Right atrium auricular region (tissue), 2 donors: ENCODE measurements around the gene CDRT15. TPM values are rescaled to one million over a fixed set of nuclear protein-coding genes. Genes with fewer than 3 reads are reported as not detected.

Experiments
- DNase-seq: peaks from one replicate; pipeline ENCODE4 v3.0.0-alpha.2; 2019; ENCODE audit warnings: low spot score
- H3K27ac ChIP-seq, 2 donors: fragments of 200-600 bp; sonication (generic); 1 replicate in 1 of 2; 2 replicates in 1 of 2; pipeline ENCODE4 v1.5.1; 2016 to 2019
- H3K27me3 ChIP-seq, 2 donors: fragments of 200-600 bp; sonication (generic); one replicate each; pipeline versions ENCODE4 v1.5.1 to v1.6.0; 2017 to 2019
- H3K36me3 ChIP-seq: fragments of 200-600 bp; sonication (generic); one replicate; pipeline ENCODE4 v1.5.1; 2016
- H3K4me1 ChIP-seq, 2 donors: fragments of 200-600 bp; sonication (generic); one replicate each; pipeline versions ENCODE4 v1.5.1 to v1.6.0; 2017 to 2019
- H3K4me3 ChIP-seq, 2 donors: fragments of 200-600 bp; sonication (generic); 1 replicate in 1 of 2; 2 replicates in 1 of 2; pipeline ENCODE4 v1.5.1; 2017 to 2019; ENCODE audit warnings: mild to moderate bottlenecking in 1 of 2, moderate library complexity in 1 of 2
- H3K9me3 ChIP-seq, 2 donors: fragments of 200-600 bp; sonication (generic); one replicate each; pipeline ENCODE4 v1.5.1; 2019
- CTCF ChIP-seq, 2 donors: fragments of 200-600 bp; sonication (generic); IDR thresholded peaks; one replicate each; pipeline ENCODE4 v1.5.1; 2019; ENCODE audit warnings: antibody characterized with exemption in 2 of 2
- total RNA-seq, 2 donors: library from RNA; depleted of rRNA; stranded (reverse); fragments of >200 nt; gene quantifications; one replicate each; pipeline ENCODE4 v1.1.0, GENCODE V29; 2016

Gene CDRT15
- total RNA-seq, 2 donors from 2014 or later = not detected

GRCh38 chr17:14228903-14229302, 7.8 kb downstream of the CDRT15 start:
- Histone ChIP-seq H3K27me3 (no peaks in the 10 kb centered on the region), H3K4me3 (no peak overlapping the region), H3K27ac (no peak overlapping the region), H3K9me3 (no peaks in the 10 kb centered on the region), H3K4me1 (no peaks in the 10 kb centered on the region), H3K36me3 (no peaks in the 10 kb centered on the region)
- TF ChIP-seq CTCF (IDR thresholded peaks at IDR 0.05) = no peak
- no peak for DNase-seq

GRCh38 chr17:14227052-14227451, 9.6 kb downstream of the CDRT15 start:
- Histone ChIP-seq H3K9me3 (no peaks in the 10 kb centered on the region), H3K27me3 (no peaks in the 10 kb centered on the region), H3K27ac (no peak overlapping the region), H3K36me3 (no peaks in the 10 kb centered on the region), H3K4me3 (no peak overlapping the region), H3K4me1 (no peaks in the 10 kb centered on the region)
- no peak for DNase-seq
- TF ChIP-seq CTCF (IDR thresholded peaks at IDR 0.05) = no peak

GRCh38 chr17:14225254-14225980, 11.2 kb downstream of the CDRT15 start:
- no peak overlapping the region for H3K27ac ChIP-seq
- H3K36me3 ChIP-seq = no peaks in the 10 kb centered on the region
- H3K4me3 ChIP-seq = no peak overlapping the region
- no peak for DNase-seq
- H3K27me3 ChIP-seq = no peaks in the 10 kb centered on the region
- H3K4me1 ChIP-seq = no peaks in the 10 kb centered on the region
- no peak for TF ChIP-seq CTCF (IDR thresholded peaks at IDR 0.05)
- no peaks in the 10 kb centered on the region for H3K9me3 ChIP-seq

GRCh38 chr17:14222611-14223010, 14.1 kb downstream of the CDRT15 start:
- TF ChIP-seq CTCF (IDR thresholded peaks at IDR 0.05) = no peak
- no peaks in the 10 kb centered on the region for H3K9me3 ChIP-seq
- no peaks in the 10 kb centered on the region for H3K4me1 ChIP-seq
- H3K27ac ChIP-seq = no peak overlapping the region
- no peaks in the 10 kb centered on the region for H3K36me3 ChIP-seq
- H3K4me3 ChIP-seq = no peak overlapping the region
- no peaks in the 10 kb centered on the region for H3K27me3 ChIP-seq
- DNase-seq = no peak

GRCh38 chr17:14214271-14214670, 22.4 kb downstream of the CDRT15 start:
- no peak overlapping the region for H3K4me3 ChIP-seq
- H3K27ac ChIP-seq = no peak overlapping the region
- H3K27me3 ChIP-seq = no peaks in the 10 kb centered on the region
- no peaks in the 10 kb centered on the region for H3K9me3 ChIP-seq
- no peak for TF ChIP-seq CTCF (IDR thresholded peaks at IDR 0.05)
- H3K36me3 ChIP-seq = no peaks in the 10 kb centered on the region
- DNase-seq = no peak
- H3K4me1 ChIP-seq = no peaks in the 10 kb centered on the region

- Histone ChIP-seq H3K27ac (no peak overlapping the region), H3K4me1 (no peaks in the 10 kb centered on the region), H3K9me3 (no peaks in the 10 kb centered on the region), H3K36me3 (peaks cover 7% of the 10 kb centered on the region), H3K27me3 (no peaks in the 10 kb centered on the region), H3K4me3 (no peak overlapping the region)
- DNase-seq = no peak
- no peak for TF ChIP-seq CTCF (IDR thresholded peaks at IDR 0.05)
These were observed 24.3 kb downstream of the CDRT15 start for GRCh38 chr17:14212401-14212800.
